ENCODE data around the gene PARM1. TPM values are rescaled to one million over a fixed set of nuclear protein-coding genes. Genes with fewer than 3 reads are reported as not detected.

PARM1 gene
- total RNA-seq, 1 donor from 2014 or later, result 28.7 TPM

DNA sequence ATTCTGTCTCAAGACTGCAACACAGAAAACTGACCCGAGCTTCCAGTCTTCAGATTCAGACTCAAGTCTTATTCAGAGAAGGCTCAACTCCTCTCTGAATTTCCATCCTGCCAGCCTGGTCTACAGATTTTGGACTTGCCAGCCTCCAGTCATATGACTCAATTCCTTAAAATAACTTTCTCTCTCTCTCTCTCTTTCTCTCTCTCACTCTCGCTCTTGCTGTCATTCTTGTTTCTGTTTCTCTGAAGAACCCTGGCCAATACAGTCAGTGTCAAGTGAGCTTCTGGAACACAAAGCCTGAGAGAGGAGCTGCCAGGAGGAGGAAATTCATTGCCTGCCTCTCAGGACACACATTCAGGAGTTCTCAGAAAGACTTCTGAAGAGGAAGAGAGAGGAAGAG is 154.9 kb downstream of the PARM1 start:
- Histone ChIP-seq H3K4me1 (ENCODE audit: control insufficient read depth in 3 of 3, insufficient read depth in 3 of 3, low read length in 3 of 3) (no peaks in the 10 kb centered on the region), H3K27ac (ENCODE audit: low read depth, low read length) (no peak overlapping the region), H3K27me3 (ENCODE audit: control insufficient read depth in 3 of 3, insufficient read depth in 3 of 3, low read length in 3 of 3) (no peaks in the 10 kb centered on the region), H3K9ac (ENCODE audit: low read depth in 1 of 3, low read length in 3 of 3) (no peak overlapping the region), H3K36me3 (ENCODE audit: control insufficient read depth in 3 of 3, insufficient read depth in 3 of 3, low read length in 3 of 3) (no peaks in the 10 kb centered on the region), H3K9me3 (ENCODE audit: control insufficient read depth in 3 of 3, low read length in 3 of 3) (no peaks in the 10 kb centered on the region), H3K4me3 (ENCODE audit: low read length in 3 of 3) (no peak overlapping the region)

DNA sequence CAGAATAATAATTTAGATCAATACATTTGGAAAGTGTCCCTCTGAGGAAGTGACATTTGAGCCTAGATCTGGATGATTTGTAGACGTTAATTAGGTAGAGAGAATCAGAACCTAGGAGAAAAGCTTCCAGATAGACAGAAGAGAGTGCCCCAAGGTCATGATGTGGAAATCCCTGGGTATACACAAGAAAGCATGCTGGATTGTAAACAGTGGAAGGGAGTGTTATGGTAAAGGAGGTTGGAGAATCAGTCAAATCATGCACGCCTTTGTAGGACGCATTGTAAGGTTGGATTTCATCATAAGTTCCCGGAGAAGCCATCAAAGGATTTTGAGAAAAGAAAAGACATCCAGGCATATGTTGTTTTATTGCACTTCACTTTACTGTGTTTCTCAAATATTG is 156.3 kb downstream of the PARM1 start:
- Histone ChIP-seq H3K27me3 (ENCODE audit: control insufficient read depth in 3 of 3, insufficient read depth in 3 of 3, low read length in 3 of 3) (no peaks in the 10 kb centered on the region), H3K9me3 (ENCODE audit: control insufficient read depth in 3 of 3, low read length in 3 of 3) (no peaks in the 10 kb centered on the region), H3K4me3 (ENCODE audit: low read length in 3 of 3) (no peak overlapping the region), H3K27ac (ENCODE audit: low read depth, low read length) (no peak overlapping the region), H3K9ac (ENCODE audit: low read depth in 1 of 3, low read length in 3 of 3) (no peak overlapping the region), H3K4me1 (ENCODE audit: control insufficient read depth in 3 of 3, insufficient read depth in 3 of 3, low read length in 3 of 3) (no peaks in the 10 kb centered on the region), H3K36me3 (ENCODE audit: control insufficient read depth in 3 of 3, insufficient read depth in 3 of 3, low read length in 3 of 3) (no peaks in the 10 kb centered on the region)

DNA sequence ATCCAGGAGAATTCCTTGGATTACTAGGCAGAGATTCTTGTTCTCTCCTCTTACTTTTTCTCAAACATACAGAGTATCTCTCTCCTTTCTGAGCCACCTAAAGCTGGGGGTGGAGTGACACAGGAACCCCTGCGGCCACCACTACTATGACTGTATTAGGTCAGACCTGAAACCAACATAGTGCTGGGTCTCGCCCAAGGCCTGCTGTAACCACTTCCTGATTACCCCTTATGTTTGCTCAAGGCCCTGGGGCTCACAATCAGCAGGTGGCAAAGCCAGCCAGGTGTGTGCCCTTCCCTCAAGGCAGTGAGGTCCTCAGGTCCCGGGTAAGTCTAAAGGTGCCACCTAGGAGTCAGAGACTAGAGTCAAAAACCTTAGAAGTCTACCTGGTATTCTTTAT is 166.4 kb downstream of the PARM1 start:
- H3K4me3 ChIP-seq (ENCODE audit: low read length in 3 of 3), result no peak overlapping the region
- no peak overlapping the region for H3K9ac ChIP-seq (ENCODE audit: low read depth in 1 of 3, low read length in 3 of 3)
- H3K36me3 ChIP-seq (ENCODE audit: control insufficient read depth in 3 of 3, insufficient read depth in 3 of 3, low read length in 3 of 3), result no peaks in the 10 kb centered on the region
- H3K27me3 ChIP-seq (ENCODE audit: control insufficient read depth in 3 of 3, insufficient read depth in 3 of 3, low read length in 3 of 3), result no peaks in the 10 kb centered on the region
- no peaks in the 10 kb centered on the region for H3K4me1 ChIP-seq (ENCODE audit: control insufficient read depth in 3 of 3, insufficient read depth in 3 of 3, low read length in 3 of 3)
- no peak overlapping the region for H3K27ac ChIP-seq (ENCODE audit: low read depth, low read length)
- H3K9me3 ChIP-seq (ENCODE audit: control insufficient read depth in 3 of 3, low read length in 3 of 3), result no peaks in the 10 kb centered on the region

Other genes starting within 250 kb of the PARM1 start
- gene BTC, start 138.6 kb upstream of the PARM1 start, total RNA-seq, result 3.1 TPM

All from skeletal muscle tissue (tissue), 4 donors.